ENCODE measurements around the gene GP1BB. TPM values are rescaled to one million over a fixed set of nuclear protein-coding genes. Genes with fewer than 3 reads are reported as not detected.

GP1BB gene
- 1.2 to 1.5 TPM (median 1.5 TPM) in 4 of 5 replicates, not detected in the other for total RNA-seq (2022; extraction: Qiagen RNA extraction; ENCODE audit: low read depth)

GRCh38 chr22:19723232-19723982, at the start of gene GP1BB:
TSS of gene GP1BB (plus strand) at chr22:19723539. CDS start at chr22:19723570, 31 bp downstream.

GRCh38 chr22:19714312-19715187, 8.8 kb upstream of the GP1BB start, which contains the start of gene SEPTIN5:
TSS of gene SEPTIN5 (plus strand) at chr22:19714503. CDS start at chr22:19714589, 86 bp downstream.

GRCh38 chr22:19760058-19760950, 37.0 kb downstream of the GP1BB start, which contains the start of gene TBX1:
TSS of gene TBX1 (plus strand) at chr22:19760778. CDS start at chr22:19760844, 66 bp downstream.

Other genes with a start within 250 kb of the GP1BB start
- 93.2 to 102 TPM (median 100 TPM) in 5 replicates for gene UFD1, start 244.3 kb upstream of the GP1BB start, total RNA-seq (2022; extraction: Qiagen RNA extraction; ENCODE audit: low read depth)
- gene CDC45, start 243.6 kb upstream of the GP1BB start, total RNA-seq (2022; extraction: Qiagen RNA extraction; ENCODE audit: low read depth) = 24.1 to 27.9 TPM (median 24.8 TPM) in 5 replicates
- not detected in 5 replicates for gene CLDN5, start 199.1 kb upstream of the GP1BB start, total RNA-seq (2022; extraction: Qiagen RNA extraction; ENCODE audit: low read depth)
- 7.8 to 10.4 TPM (median 8.7 TPM) in 5 replicates for gene SEPTIN5, start 9.0 kb upstream of the GP1BB start, total RNA-seq (2022; extraction: Qiagen RNA extraction; ENCODE audit: low read depth)
- gene TBX1, start 37.2 kb downstream of the GP1BB start, total RNA-seq (2022; extraction: Qiagen RNA extraction; ENCODE audit: low read depth) = 2.6 to 4.9 TPM (median 4.0 TPM) in 5 replicates
- 12.6 to 17.8 TPM (median 16.8 TPM) in 5 replicates for gene GNB1L, start 131.3 kb downstream of the GP1BB start, total RNA-seq (2022; extraction: Qiagen RNA extraction; ENCODE audit: low read depth)
- gene RTL10, start 131.3 kb downstream of the GP1BB start, total RNA-seq (2022; extraction: Qiagen RNA extraction; ENCODE audit: low read depth) = 5.8 to 8.6 TPM (median 6.5 TPM) in 5 replicates
- gene COMT, start 218.2 kb downstream of the GP1BB start, total RNA-seq (2022; extraction: Qiagen RNA extraction; ENCODE audit: low read depth) = 129 to 164 TPM (median 157 TPM) in 5 replicates
- 27.9 to 40.0 TPM (median 33.8 TPM) in 5 replicates for gene TXNRD2, start 218.3 kb downstream of the GP1BB start, total RNA-seq (2022; extraction: Qiagen RNA extraction; ENCODE audit: low read depth)